HS-27A (cell line): Measurements from ENCODE around the gene ZNG1F.
"Not testable (repeated sequence)": the region's sequence is repeated elsewhere in the genome, so short reads cannot be mapped to it uniquely, and the experiment has no call there.

Experiments used
- DNase-seq: peaks from one replicate; pipeline ENCODE4 v3.0.0-alpha.2; 2012; ENCODE audit warnings: low read depth, missing footprints

ZNG1F gene

DNA sequence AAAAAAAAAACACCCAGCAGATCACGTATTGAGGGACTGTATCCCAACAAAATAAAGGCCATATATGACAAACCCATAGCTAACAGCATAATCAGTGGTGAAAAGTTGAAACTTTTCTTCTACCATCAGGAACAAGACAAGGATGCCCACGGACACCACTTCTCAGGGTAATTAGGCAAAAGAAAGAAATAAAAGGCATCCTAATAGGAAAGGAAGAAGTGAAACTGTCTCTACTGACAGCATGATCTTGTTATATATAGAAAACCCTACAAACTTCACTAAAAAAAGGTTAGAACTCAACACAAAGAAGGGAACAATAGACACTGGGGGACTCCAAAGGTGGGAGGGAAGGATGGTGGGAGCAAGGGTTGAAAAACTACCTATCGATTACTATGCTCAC, 102.9 kb downstream of the ZNG1F start:
- DNase-seq: not testable (repeated sequence)

DNA sequence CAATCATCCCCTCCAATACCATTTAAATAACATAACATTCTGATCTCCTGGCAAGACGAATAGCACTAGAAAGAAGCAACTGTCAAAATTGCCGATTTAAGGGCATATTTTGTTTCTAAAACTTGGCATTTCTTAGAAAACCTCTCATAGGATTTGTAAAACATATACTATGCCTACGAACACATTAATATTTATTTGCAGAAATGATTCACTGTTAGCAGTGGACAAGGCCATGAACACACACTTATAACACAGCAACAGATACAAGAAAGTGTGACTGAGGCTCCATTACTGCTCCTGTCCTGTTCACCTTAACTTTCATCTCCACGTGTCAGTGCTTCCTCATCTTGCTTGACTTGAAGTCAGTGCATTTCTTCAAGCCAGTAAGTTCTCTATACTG, 106.8 kb downstream of the ZNG1F start:
- DNase-seq: not testable (repeated sequence)
